HCT116 (cell line): ENCODE measurements around the gene FTCD. TPM values are rescaled to one million over a fixed set of nuclear protein-coding genes. Genes with fewer than 3 reads are reported as not detected.

Source experiments
- ATAC-seq: fragments of 200-7000 bp; cut with Tn5 transposase; 2 replicates; pipeline ENCODE4 v1.9.1; 2020; ENCODE audit warnings: mild to moderate bottlenecking, moderate library complexity
- BruUV-seq: library from RNA; stranded (reverse); fragments of 400-500 nt; replicated peaks from 2 replicates; lab custom pipeline; 2021; lab: Mats Ljungman, UMichigan
- CTCF ChIA-PET: fragments of 300-600 bp; sonication (Branson Sonifier 250); formaldehyde crosslinking; loops from one replicate; lab custom pipeline; 2021; ENCODE audit warnings: antibody characterized with exemption; lab: Charles Lee
- POLR2A ChIA-PET: fragments of 300-600, 350-600 bp; sonication (Branson Sonifier 250); formaldehyde crosslinking; loops from one replicate; lab custom pipeline; 2021; ENCODE audit warnings: antibody characterized with exemption; lab: Charles Lee
- RAD21 ChIA-PET, 2 experiments: fragments of 300-600 bp; sonication (Branson Sonifier 250); formaldehyde crosslinking; loops; one replicate each; lab custom pipeline; 2023; ENCODE audit warnings: low total read pairs in 2 of 2; ENCODE audit not compliant: uncharacterized antibody in 2 of 2, unreplicated experiment in 2 of 2, low non-redundant PET in 1 of 2; lab: Charles Lee
- DNase-seq: peaks from one replicate; pipeline ENCODE4 v3.0.0-alpha.2; 2010; ENCODE audit warnings: low read depth, low spot score
- H2AFZ ChIP-seq: fragments of 200-600 bp; shearing (Covaris generic), sonication (generic); 2 replicates; pipeline ENCODE4 v1.6.1; 2017; ENCODE audit warnings: low read depth, mixed run types, mixed read lengths, antibody characterized with exemption, low read length; ENCODE audit not compliant: poor library complexity, severe bottlenecking
- H3K27ac ChIP-seq: 2 replicates; pipeline ENCODE4 v1.5.1; 2012; ENCODE audit warnings: low read depth, low read length
- H3K27me3 ChIP-seq: fragments of 200-600 bp; sonication (generic); 2 replicates; pipeline ENCODE4 v1.6.1; 2016; ENCODE audit warnings: mixed run types, low read length, mixed read lengths; ENCODE audit not compliant: insufficient read depth
- H3K36me3 ChIP-seq, 2 experiments: fragments of 200-500 bp in 1 of 2; fragments of 200-600 bp in 1 of 2; sonication (Bioruptor generic) in 1 of 2; sonication (generic) in 1 of 2; 2 replicates each; pipeline versions ENCODE4 v1.5.1 to v1.6.1; 2014 to 2016; ENCODE audit warnings: low read length in 2 of 2, inconsistent platforms in 1 of 2, mixed read lengths in 1 of 2, mixed run types in 1 of 2; ENCODE audit not compliant: insufficient read depth in 2 of 2, control insufficient read depth in 1 of 2
- H3K4me1 ChIP-seq, 2 experiments: fragments of 200-600 bp in 1 of 2; sonication (generic) in 1 of 2; 2 replicates each; pipeline versions ENCODE4 v1.5.1 to v1.6.1; 2012 to 2017; ENCODE audit warnings: low read length in 2 of 2, inconsistent platforms in 1 of 2, mild to moderate bottlenecking in 1 of 2, mixed read lengths in 1 of 2, mixed run types in 1 of 2, moderate library complexity in 1 of 2; ENCODE audit not compliant: insufficient read depth in 2 of 2, control insufficient read depth in 1 of 2
- H3K4me2 ChIP-seq: fragments of 200-600 bp; sonication (generic); 2 replicates; pipeline ENCODE4 v1.6.1; 2017; ENCODE audit warnings: mixed run types, low read length, mixed read lengths
- H3K4me3 ChIP-seq, 2 experiments: fragments of 200-600 bp in 1 of 2; sonication (generic) in 1 of 2; replicated peaks in 1 of 2; 2 replicates each; pipeline ENCODE4 v1.5.1; 2011 to 2016; ENCODE audit warnings: low read length in 2 of 2, control low read depth in 1 of 2, low read depth in 1 of 2, mild to moderate bottlenecking in 1 of 2, mixed read lengths in 1 of 2, mixed run types in 1 of 2
- H3K79me2 ChIP-seq: fragments of 200-600 bp; sonication (generic); 2 replicates; pipeline ENCODE4 v1.6.1; 2017; ENCODE audit warnings: mild to moderate bottlenecking, mixed run types, low read length, moderate library complexity, mixed read lengths; ENCODE audit not compliant: insufficient read depth
- H3K9ac ChIP-seq: fragments of 200-600 bp; sonication (generic); 2 replicates; pipeline ENCODE4 v1.6.1; 2016; ENCODE audit warnings: low read length, mixed read lengths
- H3K9me2 ChIP-seq: fragments of 200-600 bp; sonication (generic), shearing (Covaris generic); 2 replicates; pipeline ENCODE4 v1.6.1; 2017; ENCODE audit warnings: mixed run types, mild to moderate bottlenecking, moderate library complexity; ENCODE audit not compliant: insufficient read depth
- H3K9me3 ChIP-seq, 2 experiments: fragments of 200-500 bp in 1 of 2; fragments of 200-600 bp in 1 of 2; sonication (Bioruptor generic) in 1 of 2; sonication (generic) in 1 of 2; 2 replicates each; pipeline ENCODE4 v1.6.1; 2014 to 2017; ENCODE audit warnings: low read length in 2 of 2, mixed read lengths in 2 of 2, inconsistent platforms in 1 of 2, low read depth in 1 of 2, mild to moderate bottlenecking in 1 of 2, mixed run types in 1 of 2, moderate library complexity in 1 of 2; ENCODE audit not compliant: control insufficient read depth in 1 of 2, insufficient read depth in 1 of 2
- H4K20me1 ChIP-seq: fragments of 200-600 bp; sonication (generic), shearing (Covaris generic); 2 replicates; pipeline ENCODE4 v1.6.1; 2017; ENCODE audit warnings: mixed run types, mild to moderate bottlenecking, moderate library complexity; ENCODE audit not compliant: insufficient read depth
- CBX3 ChIP-seq: IDR thresholded peaks from 2 replicates; pipeline ENCODE4 v1.6.1; 2012; ENCODE audit warnings: low read depth
- CTCF ChIP-seq, 3 experiments: fragments of 200-600 bp in 1 of 3; sonication (generic) in 1 of 3; IDR thresholded peaks in 2 of 3; conservative IDR thresholded peaks in 1 of 3; 2 replicates each; pipeline ENCODE4 v1.5.1; 2012 to 2017; ENCODE audit warnings: low read depth in 2 of 3, low read length in 2 of 3, antibody characterized with exemption in 1 of 3, borderline replicate concordance in 1 of 3, control low read depth in 1 of 3, mild to moderate bottlenecking in 1 of 3, mixed read lengths in 1 of 3, mixed run types in 1 of 3, moderate library complexity in 1 of 3; ENCODE audit not compliant: insufficient read depth in 1 of 3
- ELF1 ChIP-seq: IDR thresholded peaks from 2 replicates; pipeline ENCODE4 v1.6.1; 2012; ENCODE audit warnings: low read depth, borderline replicate concordance
- EZH2 ChIP-seq: fragments of 200-600 bp; sonication (generic); IDR thresholded peaks from 2 replicates; pipeline ENCODE4 v1.6.1; 2017; ENCODE audit warnings: antibody characterized with exemption, mixed run types
- JUND ChIP-seq: IDR thresholded peaks from 2 replicates; pipeline ENCODE4 v1.6.1; 2012
- POLR2A ChIP-seq: IDR thresholded peaks from 2 replicates; pipeline ENCODE4 v1.7.0; 2011; ENCODE audit warnings: borderline replicate concordance; ENCODE audit not compliant: insufficient read depth, insufficient read length; ENCODE audit errors: extremely low read depth
- POLR2AphosphoS5 ChIP-seq: IDR thresholded peaks from 2 replicates; pipeline ENCODE4 v1.6.1; 2011; ENCODE audit warnings: mild to moderate bottlenecking, low read depth, low read length, moderate library complexity
- RAD21 ChIP-seq: IDR thresholded peaks from 2 replicates; pipeline ENCODE4 v1.6.1; 2012; ENCODE audit warnings: low read depth, mild to moderate bottlenecking
- REST ChIP-seq: IDR thresholded peaks from 2 replicates; pipeline ENCODE4 v1.6.1; 2012; ENCODE audit warnings: low read depth
- SIN3A ChIP-seq: IDR thresholded peaks from 2 replicates; pipeline ENCODE4 v1.6.1; 2012; ENCODE audit warnings: low read depth
- SP1 ChIP-seq: IDR thresholded peaks from 2 replicates; pipeline ENCODE4 v1.6.1; 2012; ENCODE audit warnings: low read depth
- YY1 ChIP-seq: IDR thresholded peaks from 2 replicates; pipeline ENCODE4 v1.6.1; 2011; ENCODE audit warnings: low read length, low read depth, moderate library complexity, mild to moderate bottlenecking; ENCODE audit not compliant: insufficient replicate concordance; ENCODE audit errors: extremely low read depth
- ZBTB33 ChIP-seq: IDR thresholded peaks from 2 replicates; pipeline ENCODE4 v1.6.1; 2011; ENCODE audit warnings: mild to moderate bottlenecking, low read length, moderate library complexity; ENCODE audit not compliant: insufficient replicate concordance; ENCODE audit errors: extremely low read depth
- ZFX ChIP-seq: fragments of 450-650 bp; IDR thresholded peaks from 2 replicates; pipeline ENCODE4 v1.6.1; 2017
- ZNF274 ChIP-seq: fragments of 200-500 bp; sonication (Bioruptor generic); IDR thresholded peaks from 2 replicates; pipeline ENCODE4 v1.6.1; 2014; ENCODE audit warnings: mild to moderate bottlenecking, low read depth, low read length, inconsistent platforms
- intact Hi-C: fragments of 100-400 bp; cut with micrococcal nuclease; formaldehyde crosslinking; loops from 2 replicates; pipeline ENCODE4 v1.10.0; 2022
- total RNA-seq: library from RNA; stranded (reverse); gene quantifications from one replicate; pipeline ENCODE4 v1.2.1, GENCODE V29; 2021; ENCODE audit not compliant: unreplicated experiment

Gene FTCD
- total RNA-seq, 1 experiment from 2014 or later = 2.5 TPM

GRCh38 chr21:46100020-46100419 is 55.4 kb downstream of the FTCD start (continued):
- TF ChIP-seq REST (no peak), JUND (no peak)

GRCh38 chr21:46099476-46099875 is 55.9 kb downstream of the FTCD start:
- POLR2A ChIA-PET = no interaction called here
- TF ChIP-seq SIN3A (no peak), POLR2AphosphoS5 (no peak), CTCF (IDR thresholded peaks at IDR 0.05 in 2 of 3, conservative IDR thresholded peaks at IDR 0.05 in 1 of 3; ENCODE audit: borderline replicate concordance in 1 of 3, insufficient read depth in 1 of 3, low read depth in 2 of 3, low read length in 2 of 3) (no peak), SP1 (no peak), POLR2A (no peak), YY1 (no peak), EZH2 (no peak), ZBTB33 (no peak), ZNF274 (no peak), CBX3 (no peak), ELF1 (no peak), RAD21 (no peak), ZFX (no peak)
- TF ChIP-seq, all 23 proteins: peak for 0
- H3K79me2 ChIP-seq = peaks cover 5% of the 10 kb centered on the region; the same call in 1 of the 2 replicates
- H3K9me2 ChIP-seq = no peaks in the 10 kb centered on the region
- DNase-seq (no peak), ATAC-seq (no peak)
- intact Hi-C loops = loop anchor here (2.0 kb wide), 1 partner anchor 49 kb away; no protein-coding TSS in a partner anchor
- H3K9ac ChIP-seq = no peak overlapping the region
- no peak overlapping the region for H3K4me3 ChIP-seq
- H2AFZ ChIP-seq = no peak overlapping the region
- CTCF ChIA-PET = no interaction called here
- H3K36me3 ChIP-seq = no peaks in the 10 kb centered on the region
- no peaks in the 10 kb centered on the region for H3K27me3 ChIP-seq
- RAD21 ChIA-PET = no interaction called here
- H4K20me1 ChIP-seq = no peaks in the 10 kb centered on the region
- no peak overlapping the region for H3K27ac ChIP-seq
- peaks cover 6 to 13% of the 10 kb centered on the region in 2 experiments; a peak in 3 of 4 replicates for H3K4me1 ChIP-seq
- H3K4me2 ChIP-seq = no peak overlapping the region
- BruUV-seq = TSS peak; percentile 48
- peaks cover 0 to 4% of the 10 kb centered on the region in 2 experiments; a peak in 2 of 4 replicates for H3K9me3 ChIP-seq
